Epithelial cell of prostate (primary cell): ENCODE data around the gene TAMALIN.

Experiments used
- DNase-seq: peaks from one replicate; pipeline ENCODE4 v3.0.0-alpha.2; 2011; ENCODE audit warnings: low read depth, low spot score
- H3K27ac ChIP-seq: fragments of 450-650 bp; 2 replicates; pipeline ENCODE4 v1.5.1; 2017; ENCODE audit warnings: mild to moderate bottlenecking

The TAMALIN gene

DNA sequence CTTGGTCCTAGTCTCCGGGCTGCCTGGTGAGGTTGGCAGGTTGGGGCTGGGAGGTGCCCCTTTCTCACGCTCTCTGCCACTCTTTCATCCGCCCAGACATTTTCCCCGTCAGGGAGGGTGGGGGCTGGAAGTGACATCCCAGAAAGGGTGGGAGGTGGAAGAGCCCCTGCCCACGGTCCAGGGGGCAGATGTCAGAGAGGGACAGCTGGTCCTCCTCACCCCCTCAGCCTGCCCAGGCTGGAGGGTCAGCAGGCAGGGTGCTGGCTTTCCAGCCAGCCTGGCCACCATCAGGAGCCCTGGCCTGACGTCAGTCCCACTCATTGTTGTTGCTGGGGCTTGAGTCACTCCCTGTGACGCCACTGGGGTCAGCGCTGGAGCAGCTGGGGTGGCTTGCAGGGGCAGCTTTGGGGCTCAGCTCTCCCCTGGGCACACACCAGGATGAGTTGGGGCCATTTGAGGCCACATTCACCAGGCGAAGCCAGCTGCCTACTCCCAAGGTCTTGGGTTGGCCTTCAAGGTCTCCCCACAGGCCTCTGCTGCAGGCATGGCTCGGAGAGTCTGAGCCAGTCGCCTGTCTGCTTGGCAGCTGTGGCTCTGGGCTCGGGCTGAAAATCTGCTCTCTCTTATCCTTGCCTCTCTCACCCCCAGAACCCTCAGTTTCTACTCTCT lies 57.4 kb downstream of the TAMALIN start:
- no peak for DNase-seq

More for the DNA sequence above, 57.4 kb downstream of the TAMALIN start:
- no peak overlapping the region for H3K27ac ChIP-seq
